ENCODE results near the gene ORAI1.

ORAI1 gene

DNA sequence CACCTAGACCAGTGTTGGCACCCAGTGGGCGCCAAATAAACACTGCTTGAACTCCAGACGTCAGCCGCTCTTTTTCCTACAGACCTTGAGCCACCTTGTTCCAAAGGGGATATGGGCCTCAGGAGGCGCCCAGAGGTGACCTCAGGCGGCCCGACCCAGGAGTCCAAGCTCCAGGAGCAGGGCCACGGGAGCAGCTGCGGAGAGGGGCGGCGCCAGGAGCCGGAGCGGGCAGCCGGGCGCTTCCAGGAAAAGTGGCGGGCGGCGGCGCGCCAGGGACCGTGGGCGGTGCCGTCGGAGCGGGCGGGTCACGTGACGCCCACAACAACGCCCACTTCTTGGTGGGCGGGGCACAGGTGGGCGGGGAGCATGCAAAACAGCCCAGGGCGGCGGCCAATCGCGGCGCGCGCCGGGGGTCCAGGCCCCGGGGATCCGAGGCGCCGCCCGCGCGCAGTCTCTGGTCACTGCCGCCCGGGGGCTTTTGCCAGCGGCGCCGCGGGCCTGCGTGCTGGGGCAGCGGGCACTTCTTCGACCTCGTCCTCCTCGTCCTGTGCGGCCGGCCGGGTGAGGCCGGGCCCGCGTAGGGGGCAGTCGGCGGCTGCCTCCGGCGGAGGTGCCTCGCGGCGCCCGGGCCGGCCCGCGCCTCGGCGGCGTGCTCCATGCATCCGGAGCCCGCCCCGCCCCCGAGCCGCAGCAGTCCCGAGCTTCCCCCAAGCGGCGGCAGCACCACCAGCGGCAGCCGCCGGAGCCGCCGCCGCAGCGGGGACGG, at the start of gene ORAI1:
Gene ORAI1 (plus strand): TSS at position 444 of the 766 bp plus-strand sequence.
- no CpG with 5 or more reads among the region's 92 CpGs for WGBS (ENCODE audit: insufficient coverage, insufficient read length)

DNA sequence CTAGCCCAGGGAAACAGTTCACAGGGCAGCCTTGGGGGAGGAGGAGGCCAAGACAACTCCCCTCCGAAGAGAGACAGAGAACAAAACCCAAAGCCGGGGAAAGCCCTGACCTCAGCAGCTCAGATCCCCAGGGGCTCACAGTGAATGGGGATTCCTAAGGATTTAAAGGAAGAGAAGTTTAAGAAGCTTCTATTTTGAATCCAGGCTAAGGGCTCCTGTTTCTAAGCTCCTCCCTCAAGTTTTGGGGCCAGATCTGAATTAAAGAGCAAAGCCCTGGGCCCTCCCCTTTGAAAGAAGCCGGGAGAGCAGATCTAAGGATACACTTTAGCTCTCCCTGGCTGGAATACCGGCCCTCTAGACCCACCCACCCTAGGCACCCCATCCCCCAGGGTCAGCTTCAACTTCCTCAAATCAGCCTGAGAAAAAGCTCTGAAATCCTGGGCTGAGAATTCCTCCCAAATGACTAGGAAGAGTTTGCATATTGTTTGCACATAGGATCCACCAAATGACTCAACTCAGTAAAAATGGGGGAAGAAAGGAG, 49.4 kb upstream of the ORAI1 start:
- H3K36me3 ChIP-seq (ENCODE audit: control insufficient read depth, insufficient read depth, low read length): peaks cover 26% of the 10 kb centered on the region
- H3K27ac ChIP-seq (ENCODE audit: low read length): peak overlapping the region; percentile 93
- WGBS (ENCODE audit: insufficient coverage, insufficient read length): no CpG with 5 or more reads among the region's 4 CpGs
- H3K9me3 ChIP-seq (ENCODE audit: control insufficient read depth, insufficient read depth, low read length): no peaks in the 10 kb centered on the region
- H3K27me3 ChIP-seq (ENCODE audit: control insufficient read depth, insufficient read depth, low read length): no peaks in the 10 kb centered on the region
- H3K4me1 ChIP-seq (ENCODE audit: control insufficient read depth, insufficient read depth, low read length): peaks cover 2% of the 10 kb centered on the region
- H3K4me3 ChIP-seq (ENCODE audit: low read length): peak overlapping the region; percentile 50; the same call in 1 of the 2 replicates
- DNase-seq (ENCODE audit: low read depth, low spot score): peak; percentile 74

More for the DNA sequence above, at the start of gene ORAI1:
- peak; percentile 61 for DNase-seq (ENCODE audit: low read depth, low spot score)
- H3K27ac ChIP-seq (ENCODE audit: low read length): no peak within 1 kb of the TSS
- no peaks in the 10 kb centered on the region for H3K9me3 ChIP-seq (ENCODE audit: control insufficient read depth, insufficient read depth, low read length)
- no peaks in the 10 kb centered on the region for H3K36me3 ChIP-seq (ENCODE audit: control insufficient read depth, insufficient read depth, low read length)
- H3K4me1 ChIP-seq (ENCODE audit: control insufficient read depth, insufficient read depth, low read length): peaks cover 7% of the 10 kb centered on the region; the same call in 1 of the 2 replicates
- no peaks in the 10 kb centered on the region for H3K27me3 ChIP-seq (ENCODE audit: control insufficient read depth, insufficient read depth, low read length)
- H3K4me3 ChIP-seq (ENCODE audit: low read length): peak within 1 kb of the TSS; percentile 46; the same call in 1 of the 2 replicates

DNA sequence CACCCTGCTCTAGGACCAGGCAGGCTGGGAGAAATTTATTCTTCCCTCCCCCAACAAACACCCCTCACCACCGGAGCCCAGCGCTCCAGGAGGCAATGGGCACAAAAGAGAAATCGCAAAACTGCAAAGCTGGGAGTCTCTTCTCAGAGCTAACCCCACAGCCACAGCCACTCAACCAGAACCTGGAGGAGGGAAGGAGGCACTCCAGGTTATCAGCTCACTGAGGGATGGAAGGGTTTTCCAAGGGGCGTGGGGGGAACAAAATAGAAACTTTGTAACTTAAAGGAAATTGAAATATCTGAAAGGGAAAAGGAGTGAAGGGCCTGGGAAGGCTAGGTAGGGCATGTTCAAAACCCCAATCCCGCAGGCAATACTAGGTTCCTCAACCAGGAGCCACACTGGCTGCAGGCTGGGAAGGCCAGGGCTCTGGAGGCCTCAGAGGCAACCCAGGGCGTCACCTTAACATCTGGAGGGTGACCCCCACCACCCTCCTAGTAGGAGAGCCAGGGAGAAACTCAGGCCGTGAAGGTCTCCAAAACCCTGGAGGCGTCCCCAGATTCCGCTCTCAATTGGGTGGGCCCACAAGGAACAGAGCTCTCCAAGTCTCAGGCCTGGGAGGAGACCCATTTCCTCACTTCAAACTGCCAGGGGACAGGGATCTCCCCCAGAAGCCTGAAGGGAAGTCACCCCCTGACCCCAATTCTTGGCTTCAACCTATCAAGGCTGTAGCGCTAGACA, 48.7 kb upstream of the ORAI1 start:
- H3K27me3 ChIP-seq (ENCODE audit: control insufficient read depth, insufficient read depth, low read length): no peaks in the 10 kb centered on the region
- peaks cover 2% of the 10 kb centered on the region for H3K4me1 ChIP-seq (ENCODE audit: control insufficient read depth, insufficient read depth, low read length)
- no peak for DNase-seq (ENCODE audit: low read depth, low spot score)
- H3K36me3 ChIP-seq (ENCODE audit: control insufficient read depth, insufficient read depth, low read length): peaks cover 20% of the 10 kb centered on the region
- H3K9me3 ChIP-seq (ENCODE audit: control insufficient read depth, insufficient read depth, low read length): no peaks in the 10 kb centered on the region
- H3K4me3 ChIP-seq (ENCODE audit: low read length): peak overlapping the region; percentile 50; the same call in 1 of the 2 replicates
- H3K27ac ChIP-seq (ENCODE audit: low read length): peak overlapping the region; percentile 93
- WGBS (ENCODE audit: insufficient coverage, insufficient read length): no CpG with 5 or more reads among the region's 10 CpGs

DNA sequence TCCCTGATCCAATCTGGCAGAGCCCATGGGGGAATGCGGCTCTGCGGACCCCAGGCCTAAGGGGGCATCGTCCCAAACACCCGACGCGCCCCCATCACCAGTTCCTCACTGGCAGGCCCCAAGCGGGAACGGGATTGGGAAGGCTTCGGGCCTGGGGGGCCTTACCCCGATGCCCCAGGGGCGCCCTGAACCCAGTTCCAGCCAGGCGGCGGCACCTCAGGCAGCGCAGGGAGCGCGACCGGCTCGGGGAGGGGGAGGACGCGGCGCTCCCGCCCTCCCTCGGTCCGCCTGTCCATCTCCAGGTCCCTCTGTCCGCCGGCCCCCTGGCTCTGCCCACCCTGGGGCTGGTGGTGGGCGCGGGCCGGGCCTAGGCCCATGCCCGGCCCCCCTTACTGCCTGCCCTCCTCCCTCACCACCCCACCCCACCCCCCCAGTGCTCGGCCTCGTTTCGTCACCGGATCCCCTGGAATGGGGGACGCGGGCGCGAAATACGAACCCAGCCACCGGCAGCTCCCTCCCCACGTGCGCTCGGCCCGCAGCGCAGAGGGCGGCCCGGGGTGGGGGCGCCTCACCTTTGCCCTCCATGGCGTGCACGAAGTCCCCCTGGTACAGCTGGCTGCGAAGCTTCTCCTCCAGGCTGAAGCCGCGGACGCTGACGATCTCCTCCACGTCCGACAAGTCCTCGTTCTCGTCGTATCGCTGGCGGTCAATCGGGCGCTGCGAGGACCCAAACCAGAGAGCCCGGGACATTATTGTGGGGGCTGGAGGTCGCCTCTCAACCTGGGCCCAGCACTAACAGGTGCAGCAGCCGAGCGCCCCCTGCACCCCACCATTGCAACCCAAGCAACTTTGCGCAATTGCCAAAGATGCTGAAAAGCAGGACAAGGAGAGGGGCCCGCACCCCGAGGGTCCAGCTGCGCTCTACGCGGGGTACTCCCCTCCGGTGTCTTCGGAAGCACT, 47.8 kb upstream of the ORAI1 start:
- no peak for DNase-seq (ENCODE audit: low read depth, low spot score)
- Histone ChIP-seq H3K27me3 (ENCODE audit: control insufficient read depth, insufficient read depth, low read length) (no peaks in the 10 kb centered on the region), H3K4me3 (ENCODE audit: low read length) (peak overlapping the region; percentile 50), H3K9me3 (ENCODE audit: control insufficient read depth, insufficient read depth, low read length) (no peaks in the 10 kb centered on the region), H3K4me1 (ENCODE audit: control insufficient read depth, insufficient read depth, low read length) (peaks cover 2% of the 10 kb centered on the region), H3K36me3 (ENCODE audit: control insufficient read depth, insufficient read depth, low read length) (peaks cover 20% of the 10 kb centered on the region), H3K27ac (ENCODE audit: low read length) (peak overlapping the region; percentile 93)
- no CpG with 5 or more reads among the region's 77 CpGs for WGBS (ENCODE audit: insufficient coverage, insufficient read length)

DNA sequence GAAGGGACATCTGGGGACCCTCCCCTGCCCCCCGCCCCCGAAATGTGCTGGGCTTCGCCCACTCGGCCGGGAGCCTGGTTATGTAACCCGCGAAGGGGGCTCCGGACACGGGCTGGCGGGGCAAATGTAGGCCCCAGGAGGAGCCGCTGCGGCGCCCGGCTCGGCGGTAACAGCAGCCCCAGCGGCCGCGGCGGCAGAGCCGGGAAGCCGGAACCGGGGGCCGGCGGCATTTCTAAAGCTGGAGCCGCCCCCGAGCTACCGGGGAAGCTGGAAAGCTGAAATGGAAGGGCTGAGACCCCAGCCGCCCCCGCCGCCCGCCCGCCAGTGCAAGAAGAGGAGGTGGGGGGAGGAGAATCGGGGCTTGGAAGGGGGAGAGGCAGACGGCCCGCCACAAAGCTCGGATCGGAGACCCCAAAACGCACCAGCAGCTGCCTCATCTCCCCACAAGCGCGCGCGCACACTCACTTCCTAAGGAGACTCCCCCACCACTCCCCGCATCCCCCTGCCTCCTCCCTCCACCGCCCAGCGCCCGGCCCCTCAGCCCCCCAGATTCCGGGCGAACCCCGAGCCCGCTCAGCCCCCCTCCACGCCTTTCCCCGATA, 47.0 kb upstream of the ORAI1 start:
- no peak for DNase-seq (ENCODE audit: low read depth, low spot score)
- Histone ChIP-seq H3K4me1 (ENCODE audit: control insufficient read depth, insufficient read depth, low read length) (peaks cover 4% of the 10 kb centered on the region), H3K36me3 (ENCODE audit: control insufficient read depth, insufficient read depth, low read length) (peaks cover 13% of the 10 kb centered on the region), H3K9me3 (ENCODE audit: control insufficient read depth, insufficient read depth, low read length) (no peaks in the 10 kb centered on the region), H3K27me3 (ENCODE audit: control insufficient read depth, insufficient read depth, low read length) (no peaks in the 10 kb centered on the region), H3K27ac (ENCODE audit: low read length) (no peak overlapping the region), H3K4me3 (ENCODE audit: low read length) (peak overlapping the region; percentile 50)
- WGBS (ENCODE audit: insufficient coverage, insufficient read length): no CpG with 5 or more reads among the region's 53 CpGs

DNA sequence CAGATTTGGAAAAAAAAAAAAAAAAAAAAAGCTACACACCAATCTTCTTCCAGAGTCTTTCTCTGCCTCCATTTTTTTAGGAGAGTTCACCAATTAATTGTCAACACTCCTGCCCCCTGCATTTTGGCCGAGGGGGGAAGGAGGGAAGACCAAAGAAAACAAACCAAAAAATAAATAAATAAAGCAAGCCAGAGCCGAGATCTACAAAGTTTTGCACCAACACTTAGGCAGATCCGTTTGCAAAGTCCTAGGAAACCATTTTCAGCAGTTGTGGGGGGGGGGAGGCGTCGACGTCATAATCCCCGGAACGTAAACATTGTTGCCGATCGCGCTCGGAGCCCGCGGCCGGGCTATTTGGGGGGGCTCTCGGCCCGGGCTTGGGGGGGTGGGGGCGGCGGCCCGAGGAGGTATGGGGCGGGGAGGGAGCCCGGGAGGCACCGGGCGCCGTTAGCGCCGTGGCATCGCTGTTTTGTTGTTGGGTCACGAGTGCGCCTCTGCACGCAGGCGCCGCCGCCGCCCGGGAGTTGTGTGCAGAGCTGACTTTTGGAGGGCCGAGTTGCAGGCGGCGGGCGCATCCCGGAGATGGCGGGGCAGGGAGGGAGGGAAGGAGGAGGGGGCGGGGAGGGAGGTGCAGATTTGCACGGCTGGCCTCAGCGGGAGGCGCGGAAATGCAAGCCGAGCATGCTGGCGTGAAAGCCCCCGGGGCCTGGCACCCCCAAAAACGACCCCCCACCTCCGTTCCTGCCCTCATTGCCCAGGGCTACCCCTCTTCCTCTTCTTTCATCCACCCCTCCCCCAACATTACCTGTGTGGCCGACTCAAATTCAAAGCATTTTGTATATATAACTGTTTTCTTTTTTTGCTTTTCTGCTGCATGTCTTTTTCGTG, 46.1 kb upstream of the ORAI1 start:
- H3K27ac ChIP-seq (ENCODE audit: low read length): peak overlapping the region; percentile 52
- H3K4me3 ChIP-seq (ENCODE audit: low read length): peak overlapping the region; percentile 67; the same call in 1 of the 2 replicates
- H3K9me3 ChIP-seq (ENCODE audit: control insufficient read depth, insufficient read depth, low read length): no peaks in the 10 kb centered on the region
- DNase-seq (ENCODE audit: low read depth, low spot score): no peak
- H3K36me3 ChIP-seq (ENCODE audit: control insufficient read depth, insufficient read depth, low read length): peaks cover 3% of the 10 kb centered on the region; the same call in 1 of the 2 replicates
- no peaks in the 10 kb centered on the region for H3K27me3 ChIP-seq (ENCODE audit: control insufficient read depth, insufficient read depth, low read length)
- WGBS (ENCODE audit: insufficient coverage, insufficient read length): no CpG with 5 or more reads among the region's 54 CpGs
- H3K4me1 ChIP-seq (ENCODE audit: control insufficient read depth, insufficient read depth, low read length): peaks cover 4% of the 10 kb centered on the region

DNA sequence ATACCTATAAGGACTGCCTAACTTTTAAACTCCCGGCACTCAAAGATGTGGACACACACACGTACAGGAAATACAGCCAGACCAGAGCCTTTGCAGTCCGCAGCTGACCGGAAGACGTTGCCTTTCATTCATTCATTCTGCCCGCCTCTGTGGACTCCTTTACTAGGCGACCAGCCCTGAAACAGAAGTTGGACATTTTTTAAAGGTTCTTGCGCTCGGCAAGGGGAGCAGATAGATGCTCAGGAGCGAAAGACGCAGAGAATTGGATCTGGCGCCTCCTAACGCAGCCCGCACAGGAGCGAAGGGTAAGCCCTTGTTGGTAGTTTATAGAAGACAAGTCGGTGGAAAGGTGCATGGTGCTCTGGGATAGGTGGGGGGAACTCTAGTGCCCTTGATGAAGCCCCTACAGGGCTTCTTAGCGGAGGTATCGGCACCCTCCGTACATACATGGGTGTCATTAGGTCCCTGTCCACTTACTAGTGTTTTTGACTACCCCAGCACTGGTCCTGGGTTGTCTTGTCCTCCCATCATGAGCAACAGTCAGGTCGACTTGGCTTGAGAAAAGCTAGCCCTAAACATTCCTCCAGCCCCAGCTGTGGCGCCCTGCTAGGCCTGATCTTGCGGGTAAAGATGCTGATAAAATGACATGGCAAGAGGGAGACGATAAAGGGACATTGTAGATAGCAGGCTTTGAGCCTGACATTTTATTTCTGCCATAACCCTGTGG, 45.2 kb upstream of the ORAI1 start, which contains the start of gene KDM2B:
Gene KDM2B (minus strand): TSS at position 65 of the 727 bp plus-strand sequence. CDS start 112 bp downstream, outside the sequence.
- Histone ChIP-seq H3K4me1 (ENCODE audit: control insufficient read depth, insufficient read depth, low read length) (peaks cover 2% of the 10 kb centered on the region), H3K27ac (ENCODE audit: low read length) (peak within 1 kb of the TSS; percentile 52), H3K27me3 (ENCODE audit: control insufficient read depth, insufficient read depth, low read length) (no peaks in the 10 kb centered on the region), H3K9me3 (ENCODE audit: control insufficient read depth, insufficient read depth, low read length) (no peaks in the 10 kb centered on the region), H3K4me3 (ENCODE audit: low read length) (peak within 1 kb of the TSS; percentile 67), H3K36me3 (ENCODE audit: control insufficient read depth, insufficient read depth, low read length) (no peaks in the 10 kb centered on the region)
- no peak for DNase-seq (ENCODE audit: low read depth, low spot score)
- no CpG with 5 or more reads among the region's 23 CpGs for WGBS (ENCODE audit: insufficient coverage, insufficient read length)

DNA sequence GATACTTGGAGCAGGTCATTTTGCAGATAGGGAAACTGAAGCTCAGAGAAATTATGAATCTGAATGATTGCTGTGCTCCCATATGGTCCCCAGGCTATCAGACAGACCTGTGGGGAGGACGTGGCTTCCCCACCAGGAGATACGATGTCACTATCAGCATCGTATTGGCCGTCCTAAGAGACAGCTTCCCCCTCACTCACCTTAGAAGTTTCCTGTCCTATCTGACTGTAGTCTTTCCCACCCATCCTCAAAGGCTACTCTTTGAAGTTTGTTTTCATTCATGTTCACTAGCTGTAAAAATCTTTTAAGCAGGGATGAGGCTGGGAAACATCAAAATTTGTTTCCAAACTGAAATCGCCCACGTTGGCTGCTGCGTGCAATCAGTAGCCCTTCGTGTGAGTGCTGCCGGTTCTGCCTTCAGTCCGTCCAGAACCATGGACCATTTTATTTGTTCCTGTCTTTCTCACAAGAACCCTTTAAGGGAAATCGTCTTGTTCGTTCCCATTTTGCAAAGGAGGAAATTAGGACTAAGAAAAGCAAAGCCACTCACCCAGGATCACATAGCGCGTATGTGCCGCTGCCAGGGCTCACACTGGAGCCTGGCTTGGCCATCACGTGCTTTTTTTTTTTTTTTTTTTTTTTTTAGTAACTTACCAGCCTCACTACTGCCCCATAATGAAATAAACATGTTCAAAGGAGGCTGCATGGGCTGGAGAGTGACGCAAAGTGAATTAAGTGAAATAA, 44.5 kb upstream of the ORAI1 start:
- Histone ChIP-seq H3K4me3 (ENCODE audit: low read length) (peak overlapping the region; percentile 67; the same call in 1 of the 2 replicates), H3K9me3 (ENCODE audit: control insufficient read depth, insufficient read depth, low read length) (no peaks in the 10 kb centered on the region), H3K27ac (ENCODE audit: low read length) (no peak overlapping the region), H3K4me1 (ENCODE audit: control insufficient read depth, insufficient read depth, low read length) (peaks cover 2% of the 10 kb centered on the region), H3K36me3 (ENCODE audit: control insufficient read depth, insufficient read depth, low read length) (no peaks in the 10 kb centered on the region), H3K27me3 (ENCODE audit: control insufficient read depth, insufficient read depth, low read length) (no peaks in the 10 kb centered on the region)
- DNase-seq (ENCODE audit: low read depth, low spot score): no peak
- WGBS (ENCODE audit: insufficient coverage, insufficient read length): no CpG with 5 or more reads among the region's 17 CpGs

All from iPS DF 6.9 (cell line).